GM19395 (cell line): ENCODE data around the gene HES7.

ENCODE experiments used
- ATAC-seq: cut with Tn5 transposase; IDR thresholded peaks from one replicate; pipeline ENCODE4 v1.9.1; 2021; ENCODE audit warnings: mild to moderate bottlenecking, moderate library complexity; ENCODE audit not compliant: unreplicated experiment

Gene HES7

DNA sequence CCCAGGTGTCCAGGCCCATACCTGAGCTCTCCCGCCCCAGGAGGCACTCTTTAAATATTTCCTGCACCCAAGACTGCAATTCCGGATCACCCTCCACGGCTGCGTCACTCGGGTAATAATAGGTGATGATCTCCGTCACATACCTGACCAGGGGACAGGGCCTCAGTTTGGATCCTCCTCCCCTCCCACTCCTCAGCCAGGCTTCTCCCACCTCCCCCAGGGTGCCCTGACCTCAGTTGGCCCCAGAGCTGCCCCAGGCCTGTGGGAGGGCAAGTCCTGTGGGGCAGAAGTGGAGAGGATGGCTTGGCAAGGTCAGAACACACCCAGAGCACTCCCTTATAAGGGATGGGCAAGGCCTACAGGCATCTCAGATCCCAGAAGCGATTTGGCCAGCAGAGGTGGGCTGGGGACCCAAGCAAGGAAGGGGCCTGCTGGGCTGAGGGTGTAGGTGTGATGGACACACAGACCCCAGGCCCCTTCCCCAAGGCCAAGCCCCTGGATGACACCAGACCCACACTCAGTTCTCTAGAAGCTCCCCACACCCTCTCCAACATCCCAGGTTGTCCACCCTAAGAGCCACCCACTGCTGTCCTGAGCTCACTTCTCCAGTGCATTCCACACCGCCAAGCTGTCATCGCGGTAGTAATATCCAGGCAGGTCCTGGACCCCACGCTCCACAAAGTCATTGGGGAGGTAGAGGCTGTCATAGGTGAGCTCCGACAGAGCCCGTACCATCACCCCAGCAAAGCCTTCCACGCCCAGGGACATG, 48.1 kb downstream of the HES7 start:
- no peak for ATAC-seq

DNA sequence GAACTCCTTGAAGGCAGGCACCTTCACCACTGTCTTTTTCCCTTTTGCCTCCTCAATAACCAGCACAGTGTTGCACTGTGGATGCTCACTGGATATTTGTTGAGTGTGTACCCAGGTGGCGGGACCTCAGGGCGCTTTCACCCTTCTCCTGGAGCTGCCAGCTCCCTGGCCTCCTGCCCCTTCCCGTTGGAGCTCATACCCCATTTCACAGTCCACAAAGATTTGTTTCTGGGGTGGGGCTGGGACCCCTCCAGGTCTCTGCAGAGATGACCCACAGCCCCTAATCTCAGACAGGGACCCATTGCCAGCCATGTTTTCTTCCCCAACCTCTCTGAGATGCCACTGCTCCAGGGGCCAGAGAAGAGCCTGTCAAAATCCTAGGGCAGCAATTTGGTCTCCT, 48.8 kb downstream of the HES7 start:
- ATAC-seq = no peak

DNA sequence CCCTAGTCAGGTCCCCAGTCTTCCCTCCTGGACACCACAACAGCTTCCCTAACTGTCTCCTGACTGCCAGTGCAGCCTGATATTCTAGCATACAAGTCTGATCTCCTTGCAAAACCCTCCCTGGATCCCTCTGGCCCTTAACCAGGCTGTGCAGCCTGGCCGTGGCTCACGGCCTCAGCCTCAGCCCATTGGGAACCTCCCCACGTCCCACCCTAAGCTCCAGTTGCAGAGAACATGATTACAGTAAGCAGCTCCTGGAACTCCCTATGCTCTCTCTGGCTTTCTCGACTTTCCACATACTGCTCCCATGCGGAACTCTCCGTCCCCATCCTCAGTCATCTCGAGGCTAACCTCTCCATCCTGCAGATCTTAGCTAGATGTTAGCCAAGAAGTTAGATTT, 49.4 kb downstream of the HES7 start:
- ATAC-seq = no peak

DNA sequence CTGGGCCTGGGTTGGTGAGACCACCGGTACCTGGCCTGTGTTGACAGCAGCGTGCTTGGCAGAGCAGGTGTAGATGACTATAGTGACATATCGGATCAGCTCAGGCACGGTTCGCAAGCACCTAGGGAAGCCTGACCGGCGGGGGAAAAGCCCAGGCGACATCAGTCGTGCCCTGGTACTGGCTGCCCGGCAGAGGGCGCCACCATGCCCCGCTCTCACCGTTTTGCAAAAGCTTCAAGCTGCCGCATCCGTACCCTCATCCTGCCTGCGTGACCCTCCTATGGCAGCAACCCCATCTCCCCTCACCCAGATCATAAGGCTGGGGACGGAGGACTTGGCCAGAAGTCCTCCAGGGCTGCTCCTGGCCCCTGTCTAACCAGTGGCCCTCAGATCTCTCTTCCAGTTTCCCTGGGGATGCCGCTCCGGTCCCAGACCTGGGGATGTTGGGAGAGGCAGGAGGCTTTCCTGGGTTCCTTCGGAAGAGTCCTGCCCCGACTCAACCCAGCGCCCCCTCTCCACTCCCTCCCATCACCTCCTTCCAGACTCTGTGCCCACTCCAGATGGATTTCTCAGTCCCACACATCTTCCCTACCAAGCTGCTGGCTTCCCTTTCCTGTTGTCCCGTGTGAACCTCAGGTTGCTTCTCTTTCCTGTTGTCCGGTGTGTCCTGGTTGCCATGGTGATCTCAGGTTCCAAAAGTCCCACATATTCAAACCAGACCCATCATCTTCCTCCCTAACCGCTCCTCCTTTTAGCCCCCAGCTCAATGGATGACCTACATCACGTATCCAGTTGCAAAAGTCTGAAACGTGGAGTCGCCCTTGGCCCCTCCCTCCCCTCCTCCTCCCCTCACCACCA, 50.0 kb downstream of the HES7 start:
- ATAC-seq = no peak

DNA sequence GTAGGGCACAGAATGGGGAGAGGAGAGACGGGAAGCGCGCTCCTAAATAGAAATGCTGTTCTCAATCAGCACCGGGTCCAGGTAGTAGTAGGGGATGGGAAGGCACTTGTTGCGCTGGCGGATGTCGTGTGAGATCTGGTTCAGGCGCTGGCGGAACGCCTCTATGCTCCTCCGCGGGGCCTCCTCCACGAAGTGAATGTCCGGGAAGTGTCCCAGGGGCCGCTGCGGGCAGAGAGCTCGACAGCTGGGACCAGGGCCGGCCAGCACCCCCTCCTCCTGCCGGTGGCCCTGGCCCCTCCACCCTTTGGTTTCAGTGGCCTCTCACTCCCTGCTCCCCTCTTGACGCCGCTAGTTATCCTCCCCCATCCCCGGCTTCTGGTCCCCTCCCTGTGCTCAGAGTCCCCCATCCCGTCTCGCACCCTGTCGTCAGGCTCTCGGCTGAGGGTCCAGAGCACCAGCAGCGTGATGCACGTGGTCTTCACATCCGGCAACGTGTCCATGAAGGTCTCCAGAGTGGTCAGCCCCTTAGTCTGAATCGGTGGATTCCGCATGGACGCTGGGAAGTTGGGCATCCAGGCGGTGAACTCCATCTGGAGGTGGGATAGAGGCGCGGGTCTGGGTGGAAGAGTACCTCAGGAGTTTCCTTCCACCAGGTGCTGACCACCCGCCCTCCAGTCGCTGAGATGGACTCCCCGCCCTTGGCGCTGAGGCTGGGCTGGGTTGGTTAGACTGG, 51.0 kb downstream of the HES7 start:
- ATAC-seq = no peak

DNA sequence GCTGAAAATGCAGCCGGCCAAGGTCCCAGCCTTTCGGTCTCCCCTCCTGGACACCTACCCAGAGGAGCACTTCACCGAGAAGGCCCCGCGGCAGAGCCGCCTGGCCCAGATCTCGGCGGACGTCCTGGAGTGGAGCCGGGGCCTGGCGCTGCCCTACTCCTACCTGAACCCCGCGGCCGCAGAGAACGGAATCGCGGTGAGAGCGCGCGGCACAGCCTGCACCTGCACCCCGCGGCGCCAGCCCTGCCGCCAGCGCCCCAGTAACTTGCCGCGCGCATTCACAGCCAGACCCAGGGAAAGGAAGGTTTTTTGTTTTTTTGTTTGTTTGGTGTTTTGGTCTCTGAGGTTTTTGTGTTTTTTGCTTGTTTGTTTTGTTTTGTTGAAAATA, 51.6 kb downstream of the HES7 start:
- no peak for ATAC-seq

DNA sequence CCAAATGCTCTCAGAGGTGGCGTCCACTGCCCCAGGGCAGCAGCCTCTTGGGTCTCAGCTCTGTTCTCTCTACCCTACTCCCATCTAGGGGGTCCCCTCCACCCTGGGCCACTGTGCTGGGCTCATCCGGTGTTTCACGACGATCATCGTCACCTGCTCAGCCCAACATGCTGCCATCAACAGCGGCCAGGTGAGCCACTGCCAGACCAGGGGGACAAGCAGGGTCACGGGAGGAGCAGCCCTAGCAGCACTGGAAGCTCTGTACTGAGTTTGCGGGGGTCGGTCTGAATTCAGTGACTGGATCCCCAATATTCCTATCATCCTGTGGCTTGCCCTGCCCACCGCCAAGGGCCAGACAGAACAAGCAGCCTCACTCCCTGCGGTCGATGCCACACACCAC, 52.4 kb downstream of the HES7 start:
- ATAC-seq = no peak
